Eye (tissue), 1 donor: ENCODE results near the gene CNNM3.
"Not testable (repeated sequence)": the region's sequence is repeated elsewhere in the genome, so short reads cannot be mapped to it uniquely, and the experiment has no call there.

Experiments used
- DNase-seq: peaks from one replicate; pipeline ENCODE4 v3.0.0-alpha.2; 2015

CNNM3 gene

DNA sequence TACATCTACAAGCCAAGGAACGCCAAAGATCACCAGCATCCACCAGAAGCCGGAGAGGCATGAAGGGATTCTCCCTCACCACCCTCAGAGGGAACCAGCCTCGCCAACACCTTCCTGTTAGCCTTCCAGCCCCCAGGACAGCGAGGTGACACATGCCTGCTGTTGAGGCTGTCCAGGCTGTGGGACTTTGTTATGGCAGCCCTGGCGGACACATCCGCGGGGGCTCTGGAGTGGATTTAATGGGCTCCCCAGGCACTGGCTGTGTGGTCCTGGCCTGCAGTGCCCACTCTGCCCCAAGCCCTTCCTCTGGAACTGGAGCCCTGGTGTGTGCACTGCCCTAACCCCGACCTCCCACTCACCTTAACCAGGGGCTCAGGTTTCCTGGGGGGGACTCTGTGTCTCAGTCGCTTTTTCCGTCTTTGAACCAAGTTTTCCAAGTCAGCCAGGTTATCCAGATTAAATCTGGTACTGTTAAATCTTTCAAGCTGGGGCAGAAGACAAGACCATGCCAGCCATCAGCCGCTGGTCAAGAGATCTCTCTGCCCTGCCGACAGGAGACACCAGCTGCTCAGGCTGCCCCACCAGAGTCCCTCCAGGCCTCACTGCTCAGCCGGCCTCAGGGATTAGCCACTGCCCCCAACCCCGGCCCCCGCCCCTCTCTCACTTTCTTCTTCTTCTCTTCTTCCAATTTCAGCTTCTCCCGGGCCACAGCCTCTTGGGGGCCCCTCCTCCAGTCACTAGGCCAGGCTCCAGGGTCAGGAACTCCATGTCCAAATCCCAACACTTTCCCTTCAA lies 25.8 kb downstream of the CNNM3 start:
- DNase-seq = no peak

DNA sequence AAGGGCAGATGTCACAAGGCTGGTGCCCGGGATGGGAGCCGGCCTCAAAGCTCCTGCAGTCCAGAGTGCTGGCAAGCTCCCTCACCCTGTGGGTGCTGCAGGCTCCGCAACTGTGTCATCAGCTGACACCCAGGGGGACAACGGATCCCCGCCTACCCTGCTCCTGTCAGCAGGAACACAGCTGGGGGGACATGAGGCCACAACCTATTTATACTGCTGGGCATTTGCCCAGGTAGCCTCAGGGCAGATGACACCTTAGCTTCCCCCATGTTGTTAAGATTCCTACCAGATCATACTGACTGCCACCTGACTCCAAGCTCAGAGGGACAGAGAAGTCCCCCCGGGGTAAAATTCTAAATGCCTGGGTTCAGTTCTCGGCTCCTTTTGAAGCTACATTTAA lies 26.5 kb downstream of the CNNM3 start:
- no peak for DNase-seq

- no peak for DNase-seq
Measured at GRCh38 chr2:96843538-96844268, 27.6 kb downstream of the CNNM3 start, which contains the start of gene ANKRD23. Gene ANKRD23 (minus strand): TSS chr2:96844021. CDS start chr2:96843992, 29 bp downstream.

GRCh38 chr2:96844405-96844808 lies 28.3 kb downstream of the CNNM3 start:
- no peak for DNase-seq

DNA sequence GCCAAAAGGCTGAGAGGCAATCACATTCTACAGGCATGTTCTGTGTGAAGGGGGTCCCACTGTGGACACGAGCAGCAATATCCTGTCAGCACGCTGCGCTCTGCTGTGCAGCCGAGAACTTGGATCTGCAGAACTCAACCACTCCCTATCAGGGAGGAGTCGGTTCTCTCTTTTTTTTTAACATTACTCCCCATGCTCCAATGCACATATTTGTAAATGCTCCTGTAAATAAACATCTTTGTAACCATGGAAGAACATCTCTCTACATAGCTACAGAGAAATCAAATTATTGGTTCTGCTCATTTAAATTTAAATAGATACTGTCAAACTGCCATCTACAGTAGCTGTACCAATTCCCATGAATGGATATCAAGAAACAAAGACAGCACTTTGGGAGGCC lies 30.8 kb downstream of the CNNM3 start:
- DNase-seq = no peak

DNA sequence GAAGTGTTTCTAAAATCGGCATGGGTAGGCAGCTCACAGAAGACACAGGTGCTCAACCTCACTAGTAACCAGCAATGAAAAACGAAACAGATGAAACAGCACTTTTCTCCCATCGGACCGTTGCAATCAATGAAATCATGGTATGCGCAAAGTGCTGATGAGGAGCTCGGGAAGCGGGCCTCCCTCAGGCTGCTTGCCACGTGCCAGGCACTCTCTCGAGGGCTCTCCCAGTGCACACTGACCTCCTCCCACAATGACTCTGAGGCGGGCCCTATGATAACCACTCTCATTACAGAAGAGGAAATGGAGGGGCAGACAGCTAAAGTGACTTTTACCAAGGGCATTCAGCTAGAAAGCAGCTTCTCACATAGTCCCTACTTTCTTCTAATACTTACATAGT lies 31.5 kb downstream of the CNNM3 start:
- no peak for DNase-seq

GRCh38 chr2:96848264-96848663 lies 32.2 kb downstream of the CNNM3 start:
- no peak for DNase-seq

- DNase-seq = no peak
Measured at GRCh38 chr2:96852667-96853066, 36.6 kb downstream of the CNNM3 start.

DNA sequence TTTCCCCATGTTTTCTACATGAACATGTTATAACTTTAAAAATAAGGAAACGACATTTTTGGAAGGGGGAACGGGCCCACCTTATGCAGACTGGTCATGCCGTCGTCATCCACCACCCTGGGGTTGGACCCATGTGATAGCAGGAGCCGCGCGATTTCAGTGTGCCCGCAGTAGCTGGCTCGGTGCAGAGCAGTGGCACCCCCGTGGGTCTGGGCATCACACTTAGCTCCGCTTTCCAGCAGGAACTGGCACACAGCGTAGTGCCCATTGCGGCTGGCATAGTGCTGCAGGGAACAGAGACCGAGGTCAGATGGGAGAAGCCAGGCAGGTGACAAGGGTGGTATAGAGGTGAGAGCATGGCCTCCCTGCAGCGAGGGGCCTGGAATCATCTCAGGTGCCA lies 37.3 kb downstream of the CNNM3 start:
- no peak for DNase-seq

- DNase-seq = no peak
Measured at GRCh38 chr2:96856776-96857666, 41.0 kb downstream of the CNNM3 start.

DNA sequence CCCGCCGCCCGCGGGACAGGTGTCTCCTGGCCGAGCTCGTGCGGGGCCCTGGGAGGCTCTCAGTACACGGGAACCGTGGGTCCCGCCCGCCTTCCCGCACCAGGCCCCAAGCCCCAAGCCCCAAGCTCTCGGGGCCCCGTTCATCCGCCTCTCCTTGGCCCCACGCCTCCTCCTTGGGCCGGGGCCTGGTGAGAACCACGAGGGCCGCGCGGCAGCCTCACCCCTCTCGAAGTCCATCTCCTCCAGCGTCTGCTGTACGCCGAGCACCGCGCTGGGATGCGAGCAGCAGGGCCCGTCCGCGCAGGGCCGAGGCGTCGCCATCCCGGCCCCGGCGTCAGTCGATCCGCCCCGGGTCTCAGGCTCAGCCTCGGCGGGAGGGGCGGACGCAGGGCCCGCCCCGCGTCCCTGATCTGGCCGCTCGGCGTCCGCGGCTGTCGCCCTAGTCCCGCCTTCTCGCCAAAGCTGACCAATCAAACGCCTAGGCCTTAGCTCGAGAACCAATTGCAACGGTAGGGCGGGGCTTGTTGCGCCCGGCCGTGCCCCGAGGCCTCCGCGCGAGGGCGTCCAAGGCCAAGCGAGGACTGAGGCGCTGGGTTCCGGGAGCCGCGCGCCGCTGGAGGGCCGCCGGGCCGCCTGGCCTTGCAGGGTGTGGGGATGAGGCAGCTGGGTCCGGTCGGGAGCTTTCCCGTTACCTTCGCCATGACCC lies 41.8 kb downstream of the CNNM3 start, which contains the start of gene ANKRD39:
ANKRD39 (minus strand) TSS at position 350 of the 706 bp plus-strand sequence; CDS start at position 321, 29 bp downstream.
- peak; percentile 99 for DNase-seq

GRCh38 chr2:96859099-96859649 lies 43.1 kb downstream of the CNNM3 start:
- DNase-seq = peak; percentile 62

- no peak for DNase-seq
Measured at GRCh38 chr2:96859681-96860064, 43.6 kb downstream of the CNNM3 start.

GRCh38 chr2:96860065-96861029 lies 44.3 kb downstream of the CNNM3 start:
- no peak for DNase-seq

DNA sequence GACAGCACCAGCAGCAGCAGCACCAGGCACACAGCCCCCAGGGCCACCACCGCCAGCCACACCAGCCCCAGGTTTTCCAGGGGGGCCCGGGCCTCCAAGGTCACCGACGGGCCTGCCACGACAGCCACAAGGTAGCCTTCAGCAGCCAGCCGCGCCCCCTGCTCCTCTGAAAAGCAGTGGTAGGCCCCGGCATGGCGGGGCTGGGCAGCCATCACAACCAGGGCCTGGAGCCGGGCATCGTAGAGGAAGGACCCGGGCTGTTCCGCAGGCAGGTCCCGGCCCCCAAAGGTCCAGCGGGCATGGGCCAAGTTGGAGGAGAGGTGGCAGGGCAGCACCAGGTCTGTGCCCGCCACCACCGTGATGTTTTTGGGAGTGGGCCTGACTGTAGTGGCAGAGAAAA lies 45.0 kb downstream of the CNNM3 start:
- no peak for DNase-seq

DNA sequence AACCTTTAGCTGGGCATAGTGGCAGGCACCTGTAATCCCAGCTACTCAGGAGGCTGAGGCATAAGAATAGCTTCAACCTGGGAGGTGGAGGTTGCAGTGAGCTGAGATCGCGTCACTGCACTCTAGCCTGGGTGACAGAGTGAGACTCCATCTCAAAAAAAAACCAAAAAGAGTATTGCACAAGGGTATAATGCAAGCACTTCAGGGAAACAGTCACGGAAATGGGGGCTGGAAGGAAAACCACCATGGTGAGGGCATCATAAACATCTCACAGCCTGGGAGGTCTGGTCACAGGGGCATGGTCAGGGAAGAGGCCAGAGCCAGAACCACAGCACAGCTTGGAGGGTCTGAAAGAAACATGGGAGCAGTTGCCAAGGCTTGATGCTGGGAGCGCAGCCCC lies 47.0 kb downstream of the CNNM3 start:
- not testable (repeated sequence) for DNase-seq

- DNase-seq = no peak
Measured at GRCh38 chr2:96863575-96864342, 47.7 kb downstream of the CNNM3 start.

DNA sequence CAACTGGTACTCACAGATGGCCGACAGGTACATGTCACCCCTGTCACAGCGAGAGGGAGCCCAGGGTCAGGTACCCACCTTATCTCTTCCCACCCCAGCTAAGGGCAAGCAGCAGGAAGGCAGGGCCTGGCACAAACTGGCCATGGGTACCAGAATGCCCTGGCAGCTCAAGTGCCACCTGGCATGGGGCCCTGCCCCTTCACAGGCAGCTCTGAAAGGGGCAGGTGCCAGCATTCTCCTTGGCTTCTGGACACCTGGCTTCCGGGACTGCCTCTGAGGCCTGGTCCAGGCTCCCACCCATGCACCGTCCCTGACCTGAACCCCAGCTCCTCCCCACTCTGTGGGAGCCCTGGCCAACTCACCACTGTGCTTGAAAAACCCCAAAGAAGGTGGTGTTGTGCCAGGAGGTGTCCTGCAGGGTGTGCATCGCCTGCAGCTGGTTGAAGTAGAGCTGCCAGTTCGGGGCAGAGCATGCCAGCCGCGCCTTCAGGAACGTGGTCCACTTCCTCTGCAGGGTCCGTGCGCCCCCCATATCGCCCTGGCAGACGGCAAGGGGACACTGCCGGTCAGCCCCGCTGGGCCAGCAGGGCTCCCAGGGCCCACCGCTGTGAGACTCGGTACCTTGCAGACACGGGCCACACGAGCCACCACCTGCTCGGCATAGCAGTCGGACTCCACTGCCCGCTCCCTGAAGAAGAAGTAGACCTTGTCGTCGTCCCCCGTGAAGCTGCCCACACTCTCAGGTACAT lies 48.4 kb downstream of the CNNM3 start:
- no peak for DNase-seq

DNA sequence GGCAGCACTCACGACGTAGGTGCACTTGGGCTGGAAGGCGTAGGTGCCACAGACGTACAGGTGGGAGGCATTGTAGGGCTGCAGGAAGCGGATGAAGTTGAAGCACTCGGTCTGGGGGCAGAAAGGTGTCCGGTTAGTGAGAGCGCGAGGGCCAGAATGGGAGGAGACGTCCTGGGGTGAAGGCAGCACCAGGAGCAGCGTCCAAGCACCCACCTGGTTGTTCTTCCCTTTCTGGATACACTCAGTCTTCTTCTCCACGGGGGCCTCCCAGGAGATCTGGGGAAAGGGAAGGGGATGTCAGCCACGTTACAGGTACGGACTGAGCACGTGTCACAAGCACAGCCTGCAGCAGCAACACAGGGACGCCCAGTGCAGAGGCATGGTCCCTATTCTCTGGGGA lies 49.6 kb downstream of the CNNM3 start:
- no peak for DNase-seq
